Colon (tissue), 2 donors: ENCODE results near the gene KRTAP19-4.
"Not testable (repeated sequence)": the region's sequence is repeated elsewhere in the genome, so short reads cannot be mapped to it uniquely, and the experiment has no call there.

ENCODE experiments used
- FAIRE-seq: peaks from 2 replicates; lab custom pipeline; 2012; peaks lifted over from hg19 to GRCh38; lab: Jason Lieb, UNC
- donor health status: control.
- donor health status: control.

The KRTAP19-4 gene

GRCh38 chr21:30497065-30497464 is at the start of gene KRTAP19-4:
KRTAP19-4 (minus strand) TSS chr21:30497165; CDS start chr21:30497110, 55 bp downstream.
- no peak for FAIRE-seq

GRCh38 chr21:30541764-30542163 is 44.8 kb upstream of the KRTAP19-4 start, which contains the start of gene KRTAP19-6:
KRTAP19-6 (minus strand) TSS chr21:30541864; CDS start chr21:30541833, 31 bp downstream.
- no peak for FAIRE-seq

GRCh38 chr21:30518876-30519275 is 21.9 kb upstream of the KRTAP19-4 start:
- no peak for FAIRE-seq

- no peak for FAIRE-seq
Measured at GRCh38 chr21:30515681-30516080, 18.7 kb upstream of the KRTAP19-4 start.

GRCh38 chr21:30505621-30506205 is 8.7 kb upstream of the KRTAP19-4 start:
- FAIRE-seq, result not testable (repeated sequence)

GRCh38 chr21:30502041-30502440 is 5.1 kb upstream of the KRTAP19-4 start, which contains the start of gene KRTAP19-5:
KRTAP19-5 (minus strand) TSS chr21:30502141; CDS start chr21:30502090, 51 bp downstream.
- no peak for FAIRE-seq

GRCh38 chr21:30491963-30492428 is 5.0 kb downstream of the KRTAP19-4 start, which contains the start of gene KRTAP19-3:
KRTAP19-3 (minus strand) TSS chr21:30492013; CDS start chr21:30491957, 56 bp downstream.
- FAIRE-seq, result no peak

- no peak for FAIRE-seq
Measured at GRCh38 chr21:30487336-30487735, 9.6 kb downstream of the KRTAP19-4 start, which contains the start of gene KRTAP19-2. KRTAP19-2 (minus strand) TSS chr21:30487436; CDS start chr21:30487348, 88 bp downstream.

GRCh38 chr21:30486180-30486579 is 10.8 kb downstream of the KRTAP19-4 start:
- FAIRE-seq, result no peak

GRCh38 chr21:30482130-30482529 is 14.8 kb downstream of the KRTAP19-4 start:
- FAIRE-seq, result no peak

- no peak for FAIRE-seq
Measured at GRCh38 chr21:30480145-30480544, 16.8 kb downstream of the KRTAP19-4 start, which contains the start of gene KRTAP19-1. KRTAP19-1 (minus strand) TSS chr21:30480367; CDS start chr21:30480317, 50 bp downstream.

GRCh38 chr21:30479259-30479658 is 17.7 kb downstream of the KRTAP19-4 start:
- no peak for FAIRE-seq

- FAIRE-seq, result no peak
Measured at GRCh38 chr21:30478004-30478403, 19.0 kb downstream of the KRTAP19-4 start.

- FAIRE-seq, result no peak
Measured at GRCh38 chr21:30468900-30469714, 27.9 kb downstream of the KRTAP19-4 start.

- FAIRE-seq, result no peak
Measured at GRCh38 chr21:30463713-30464112, 33.3 kb downstream of the KRTAP19-4 start.

GRCh38 chr21:30448514-30448913 is 48.5 kb downstream of the KRTAP19-4 start:
- FAIRE-seq, result no peak

- no peak for FAIRE-seq
Measured at GRCh38 chr21:30447056-30447455, 49.9 kb downstream of the KRTAP19-4 start.
